HepG2 (cell line): Measurements from ENCODE around the gene CD37. TPM values are rescaled to one million over a fixed set of nuclear protein-coding genes. Genes with fewer than 3 reads are reported as not detected.

Experiments used
- PTBP1 ChIP-seq: fragments of 200-400 bp; formaldehyde crosslinking; IDR thresholded peaks from 2 replicates; pipeline ENCODE4 v1.6.1; 2018; ENCODE audit warnings: low read length, low read depth; ENCODE audit not compliant: poor library complexity, severe bottlenecking
- SUZ12 ChIP-seq: fragments of 150-350 bp; IDR thresholded peaks from 2 replicates; pipeline ENCODE4 v1.6.1; 2014; ENCODE audit warnings: low read depth, low read length
- YEATS2 ChIP-seq: sonication (generic); formaldehyde crosslinking; IDR thresholded peaks from 2 replicates; pipeline ENCODE4 v1.4.0; 2020; ENCODE audit warnings: missing genetic modification reagents, borderline replicate concordance
- ZNF407 ChIP-seq: sonication (generic); formaldehyde crosslinking; IDR thresholded peaks from one replicate; pipeline ENCODE4 v1.5.1; 2020; ENCODE audit warnings: mild to moderate bottlenecking, missing genetic modification reagents; ENCODE audit errors: not compliant biosample characterization
- ZNF512B ChIP-seq: sonication (generic); formaldehyde crosslinking; IDR thresholded peaks from 2 replicates; pipeline ENCODE4 v1.5.1; 2020; ENCODE audit warnings: missing genetic modification reagents, mild to moderate bottlenecking, borderline replicate concordance
- ZNF570 ChIP-seq: sonication (generic); formaldehyde crosslinking; IDR thresholded peaks from 2 replicates; pipeline ENCODE4 v1.4.0; 2020; ENCODE audit warnings: mild to moderate bottlenecking, missing genetic modification reagents, borderline replicate concordance
- ZNF615 ChIP-seq: sonication (generic); formaldehyde crosslinking; IDR thresholded peaks from 2 replicates; pipeline ENCODE4 v1.5.0; 2020; ENCODE audit warnings: mild to moderate bottlenecking, missing genetic modification reagents, borderline replicate concordance
- ZNF629 ChIP-seq: sonication (generic); formaldehyde crosslinking; conservative IDR thresholded peaks from 2 replicates; pipeline ENCODE4 v1.5.0; 2020; ENCODE audit warnings: missing genetic modification reagents
- ZNF703 ChIP-seq: sonication (generic); formaldehyde crosslinking; IDR thresholded peaks from 2 replicates; pipeline ENCODE4 v1.5.1; 2020; ENCODE audit warnings: missing genetic modification reagents, mild to moderate bottlenecking, moderate library complexity, borderline replicate concordance
- polyA plus RNA-seq, 8 experiments: library from polyadenylated mRNA; depleted of rRNA in 3 of 8; stranded (reverse) in 7 of 8; unstranded in 1 of 8; fragments of >200 nt; fragmentation: Illumina TruSeq in 4 of 8; extraction: Trizol in 4 of 8; gene quantifications; 2 replicates each; pipeline versions ENCODE4 v1.2.1 to v1.2.3, GENCODE V29; 2011 to 2016; ENCODE audit warnings: low read depth in 4 of 8, missing spikeins in 1 of 8, mixed read lengths in 1 of 8; ENCODE audit not compliant: insufficient read depth in 1 of 8
- total RNA-seq, 5 experiments: library from RNA; depleted of rRNA; stranded (reverse); fragments of >200 nt; fragmentation: Illumina TruSeq; extraction: Trizol; gene quantifications; 2 replicates each; pipeline ENCODE4 v1.2.3, GENCODE V29; 2016; ENCODE audit warnings: low read depth in 1 of 5
- TF ChIP-seq, protein P1 (sequence below): sonication (generic); formaldehyde crosslinking; IDR thresholded peaks from 2 replicates; pipeline ENCODE4 v1.4.0; 2020; ENCODE audit warnings: missing genetic modification reagents, borderline replicate concordance
- TF ChIP-seq, protein P2 (sequence below): sonication (generic); formaldehyde crosslinking; IDR thresholded peaks from 2 replicates; pipeline ENCODE4 v1.4.0; 2020; ENCODE audit warnings: missing genetic modification reagents

Gene CD37
- total and polyA plus RNA-seq, 2 of the 13 experiments (the other 11 are each of a cell fraction or from before 2014, with no cell fraction given), result not detected

GRCh38 chr19:49361438-49362047 lies 26.3 kb downstream of the CD37 start (continued):
- TF ChIP-seq ZNF512B (CRISPR knock-in tag) (no peak), PTBP1 (no peak), ZNF615 (no peak), ZNF407 (CRISPR knock-in tag) (no peak), ZNF703 (CRISPR knock-in tag) (no peak), ZNF570 (CRISPR knock-in tag) (no peak), SUZ12 (no peak), ZNF629 (CRISPR knock-in tag) (no peak), YEATS2 (CRISPR knock-in tag) (no peak; the same call in 1 of the 2 replicates)
- TF ChIP-seq, protein P1, sequence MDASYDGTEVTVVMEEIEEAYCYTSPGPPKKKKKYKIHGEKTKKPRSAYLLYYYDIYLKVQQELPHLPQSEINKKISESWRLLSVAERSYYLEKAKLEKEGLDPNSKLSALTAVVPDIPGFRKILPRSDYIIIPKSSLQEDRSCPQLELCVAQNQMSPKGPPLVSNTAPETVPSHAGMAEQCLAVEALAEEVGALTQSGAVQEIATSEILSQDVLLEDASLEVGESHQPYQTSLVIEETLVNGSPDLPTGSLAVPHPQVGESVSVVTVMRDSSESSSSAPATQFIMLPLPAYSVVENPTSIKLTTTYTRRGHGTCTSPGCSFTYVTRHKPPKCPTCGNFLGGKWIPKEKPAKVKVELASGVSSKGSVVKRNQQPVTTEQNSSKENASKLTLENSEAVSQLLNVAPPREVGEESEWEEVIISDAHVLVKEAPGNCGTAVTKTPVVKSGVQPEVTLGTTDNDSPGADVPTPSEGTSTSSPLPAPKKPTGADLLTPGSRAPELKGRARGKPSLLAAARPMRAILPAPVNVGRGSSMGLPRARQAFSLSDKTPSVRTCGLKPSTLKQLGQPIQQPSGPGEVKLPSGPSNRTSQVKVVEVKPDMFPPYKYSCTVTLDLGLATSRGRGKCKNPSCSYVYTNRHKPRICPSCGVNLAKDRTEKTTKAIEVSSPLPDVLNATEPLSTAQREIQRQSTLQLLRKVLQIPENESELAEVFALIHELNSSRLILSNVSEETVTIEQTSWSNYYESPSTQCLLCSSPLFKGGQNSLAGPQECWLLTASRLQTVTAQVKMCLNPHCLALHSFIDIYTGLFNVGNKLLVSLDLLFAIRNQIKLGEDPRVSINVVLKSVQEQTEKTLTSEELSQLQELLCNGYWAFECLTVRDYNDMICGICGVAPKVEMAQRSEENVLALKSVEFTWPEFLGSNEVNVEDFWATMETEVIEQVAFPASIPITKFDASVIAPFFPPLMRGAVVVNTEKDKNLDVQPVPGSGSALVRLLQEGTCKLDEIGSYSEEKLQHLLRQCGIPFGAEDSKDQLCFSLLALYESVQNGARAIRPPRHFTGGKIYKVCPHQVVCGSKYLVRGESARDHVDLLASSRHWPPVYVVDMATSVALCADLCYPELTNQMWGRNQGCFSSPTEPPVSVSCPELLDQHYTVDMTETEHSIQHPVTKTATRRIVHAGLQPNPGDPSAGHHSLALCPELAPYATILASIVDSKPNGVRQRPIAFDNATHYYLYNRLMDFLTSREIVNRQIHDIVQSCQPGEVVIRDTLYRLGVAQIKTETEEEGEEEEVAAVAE, result no peak
- TF ChIP-seq, protein P2, sequence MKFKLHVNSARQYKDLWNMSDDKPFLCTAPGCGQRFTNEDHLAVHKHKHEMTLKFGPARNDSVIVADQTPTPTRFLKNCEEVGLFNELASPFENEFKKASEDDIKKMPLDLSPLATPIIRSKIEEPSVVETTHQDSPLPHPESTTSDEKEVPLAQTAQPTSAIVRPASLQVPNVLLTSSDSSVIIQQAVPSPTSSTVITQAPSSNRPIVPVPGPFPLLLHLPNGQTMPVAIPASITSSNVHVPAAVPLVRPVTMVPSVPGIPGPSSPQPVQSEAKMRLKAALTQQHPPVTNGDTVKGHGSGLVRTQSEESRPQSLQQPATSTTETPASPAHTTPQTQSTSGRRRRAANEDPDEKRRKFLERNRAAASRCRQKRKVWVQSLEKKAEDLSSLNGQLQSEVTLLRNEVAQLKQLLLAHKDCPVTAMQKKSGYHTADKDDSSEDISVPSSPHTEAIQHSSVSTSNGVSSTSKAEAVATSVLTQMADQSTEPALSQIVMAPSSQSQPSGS, result no peak
